ENCODE measurements around the gene KDM2B.
"Not testable (repeated sequence)": the region's sequence is repeated elsewhere in the genome, so short reads cannot be mapped to it uniquely, and the experiment has no call there.

Gene KDM2B

DNA sequence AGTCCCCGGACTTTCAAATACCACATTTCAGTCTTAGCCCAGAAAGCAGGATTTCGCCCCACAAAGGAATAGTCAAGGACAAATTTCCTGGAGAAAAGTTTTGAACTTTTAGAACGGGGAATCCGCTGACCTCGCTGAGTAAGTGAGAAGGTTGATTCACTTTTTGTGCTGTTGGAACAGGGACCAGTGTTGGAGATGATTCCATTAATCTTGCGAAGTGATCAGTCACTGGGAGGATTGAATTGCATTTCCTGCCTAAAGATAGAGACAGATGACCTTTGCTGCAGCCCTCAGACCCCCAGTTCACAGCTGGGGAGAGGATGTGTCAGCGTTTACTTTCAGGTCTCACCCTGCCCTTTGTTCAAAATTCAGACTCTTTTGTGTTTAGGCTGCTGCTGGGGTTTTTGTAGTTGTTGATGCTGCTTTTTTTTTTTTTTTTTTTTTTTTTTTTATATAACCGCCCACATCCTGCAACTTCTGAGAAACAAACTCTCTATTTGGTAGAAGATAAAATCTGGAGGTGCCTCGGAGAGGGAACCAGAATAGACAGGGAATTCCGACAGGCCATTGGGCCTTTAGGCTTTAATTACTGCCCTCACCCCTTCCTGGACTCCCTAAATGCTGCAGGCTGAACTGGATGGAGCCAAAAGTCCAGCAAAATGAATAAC lies 9.8 kb upstream of the KDM2B start:
- in situ Hi-C loops (cut with HindIII; ENCODE audit: low sequenced_read_pairs), result no loop called here

DNA sequence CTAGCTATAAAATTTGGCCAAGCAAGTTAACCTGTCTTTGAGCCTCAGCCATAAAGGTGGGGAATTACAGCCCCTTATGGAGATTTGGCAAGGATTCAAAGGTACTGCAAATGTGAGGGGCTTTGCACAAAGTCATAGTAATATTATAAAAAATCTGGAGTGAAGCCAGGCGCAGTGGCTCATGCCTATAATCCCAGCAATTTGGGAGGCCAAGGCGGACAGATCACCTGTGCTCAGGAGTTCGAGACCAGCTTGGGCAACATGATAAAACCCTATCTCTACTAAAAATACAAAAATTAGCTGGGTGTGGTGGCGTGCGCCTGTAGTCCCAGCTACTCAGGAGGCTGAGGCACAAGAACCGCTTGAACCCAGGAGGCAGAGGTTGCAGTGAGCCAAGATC lies 4.1 kb upstream of the KDM2B start:
- in situ Hi-C loops (cut with HindIII; ENCODE audit: low sequenced_read_pairs), result not testable (repeated sequence)

DNA sequence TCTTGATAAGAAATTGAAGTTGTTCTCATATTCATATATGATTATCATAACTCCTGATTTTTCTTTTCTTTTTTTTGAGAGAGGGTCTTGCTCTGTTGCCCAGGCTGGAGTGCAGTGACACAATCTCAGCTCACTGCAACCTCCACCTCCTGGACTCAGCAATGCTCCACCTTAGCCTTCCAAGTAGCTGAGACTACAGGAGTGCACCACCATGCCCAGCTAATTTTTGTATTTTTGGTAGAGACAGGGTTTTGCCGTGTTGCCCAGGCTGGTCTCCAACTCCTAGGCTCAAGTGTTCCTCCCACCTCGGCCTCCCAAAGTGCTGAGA lies 2.5 kb upstream of the KDM2B start:
- in situ Hi-C loops (cut with HindIII; ENCODE audit: low sequenced_read_pairs), result not testable (repeated sequence)

DNA sequence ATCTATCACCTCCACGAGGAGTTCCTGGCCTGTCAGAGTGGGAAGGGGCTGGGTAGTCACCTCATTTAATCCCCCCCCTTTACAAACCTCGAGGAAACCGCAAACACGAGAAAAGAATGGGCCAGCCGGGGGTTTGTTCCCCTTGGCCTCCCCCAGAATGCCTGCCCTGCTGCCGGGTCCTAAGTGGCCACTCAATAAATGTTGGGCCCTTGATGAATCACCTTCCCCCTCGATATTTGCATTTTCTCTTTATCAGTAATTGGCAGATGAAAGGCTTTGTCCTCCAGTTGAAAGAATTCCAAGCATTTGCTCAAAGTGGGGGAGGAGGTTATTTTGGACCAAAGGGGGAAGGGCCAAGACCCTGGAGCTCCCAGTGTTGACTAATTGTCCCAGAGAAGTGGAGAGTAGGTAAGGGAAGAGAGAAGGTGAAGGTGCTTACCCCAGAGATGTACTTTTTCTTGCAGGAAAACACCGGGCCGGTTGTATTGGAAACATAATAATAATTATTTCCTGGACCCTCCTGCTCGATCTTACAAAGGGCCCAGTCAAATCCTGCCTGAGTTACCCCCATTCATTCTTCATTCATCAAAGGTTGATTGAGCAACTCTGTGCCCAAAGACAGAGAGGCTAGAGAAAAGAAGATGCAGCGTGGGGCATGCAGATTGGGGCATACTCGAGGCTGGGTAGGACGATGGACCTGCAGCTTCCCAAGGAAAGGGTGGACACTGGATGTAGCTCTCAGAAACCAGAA lies 1.9 kb upstream of the KDM2B start:
- in situ Hi-C loops (cut with HindIII; ENCODE audit: low sequenced_read_pairs), result no loop called here

- in situ Hi-C loops (cut with HindIII; ENCODE audit: low sequenced_read_pairs), result no loop called here
Observed at GRCh38 chr12:121581686-121582429, 1.0 kb upstream of the KDM2B start.

DNA sequence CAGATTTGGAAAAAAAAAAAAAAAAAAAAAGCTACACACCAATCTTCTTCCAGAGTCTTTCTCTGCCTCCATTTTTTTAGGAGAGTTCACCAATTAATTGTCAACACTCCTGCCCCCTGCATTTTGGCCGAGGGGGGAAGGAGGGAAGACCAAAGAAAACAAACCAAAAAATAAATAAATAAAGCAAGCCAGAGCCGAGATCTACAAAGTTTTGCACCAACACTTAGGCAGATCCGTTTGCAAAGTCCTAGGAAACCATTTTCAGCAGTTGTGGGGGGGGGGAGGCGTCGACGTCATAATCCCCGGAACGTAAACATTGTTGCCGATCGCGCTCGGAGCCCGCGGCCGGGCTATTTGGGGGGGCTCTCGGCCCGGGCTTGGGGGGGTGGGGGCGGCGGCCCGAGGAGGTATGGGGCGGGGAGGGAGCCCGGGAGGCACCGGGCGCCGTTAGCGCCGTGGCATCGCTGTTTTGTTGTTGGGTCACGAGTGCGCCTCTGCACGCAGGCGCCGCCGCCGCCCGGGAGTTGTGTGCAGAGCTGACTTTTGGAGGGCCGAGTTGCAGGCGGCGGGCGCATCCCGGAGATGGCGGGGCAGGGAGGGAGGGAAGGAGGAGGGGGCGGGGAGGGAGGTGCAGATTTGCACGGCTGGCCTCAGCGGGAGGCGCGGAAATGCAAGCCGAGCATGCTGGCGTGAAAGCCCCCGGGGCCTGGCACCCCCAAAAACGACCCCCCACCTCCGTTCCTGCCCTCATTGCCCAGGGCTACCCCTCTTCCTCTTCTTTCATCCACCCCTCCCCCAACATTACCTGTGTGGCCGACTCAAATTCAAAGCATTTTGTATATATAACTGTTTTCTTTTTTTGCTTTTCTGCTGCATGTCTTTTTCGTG lies 598 bp downstream of the KDM2B start:
- in situ Hi-C loops (cut with HindIII; ENCODE audit: low sequenced_read_pairs), result loop anchor here (5.0 kb wide), 2 partner anchors 58 to 83 kb away; no protein-coding TSS in a partner anchor

DNA sequence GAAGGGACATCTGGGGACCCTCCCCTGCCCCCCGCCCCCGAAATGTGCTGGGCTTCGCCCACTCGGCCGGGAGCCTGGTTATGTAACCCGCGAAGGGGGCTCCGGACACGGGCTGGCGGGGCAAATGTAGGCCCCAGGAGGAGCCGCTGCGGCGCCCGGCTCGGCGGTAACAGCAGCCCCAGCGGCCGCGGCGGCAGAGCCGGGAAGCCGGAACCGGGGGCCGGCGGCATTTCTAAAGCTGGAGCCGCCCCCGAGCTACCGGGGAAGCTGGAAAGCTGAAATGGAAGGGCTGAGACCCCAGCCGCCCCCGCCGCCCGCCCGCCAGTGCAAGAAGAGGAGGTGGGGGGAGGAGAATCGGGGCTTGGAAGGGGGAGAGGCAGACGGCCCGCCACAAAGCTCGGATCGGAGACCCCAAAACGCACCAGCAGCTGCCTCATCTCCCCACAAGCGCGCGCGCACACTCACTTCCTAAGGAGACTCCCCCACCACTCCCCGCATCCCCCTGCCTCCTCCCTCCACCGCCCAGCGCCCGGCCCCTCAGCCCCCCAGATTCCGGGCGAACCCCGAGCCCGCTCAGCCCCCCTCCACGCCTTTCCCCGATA lies 1.5 kb downstream of the KDM2B start:
- in situ Hi-C loops (cut with HindIII; ENCODE audit: low sequenced_read_pairs), result loop anchor here (5.0 kb wide), 2 partner anchors 57 to 82 kb away; no protein-coding TSS in a partner anchor

- in situ Hi-C loops (cut with HindIII; ENCODE audit: low sequenced_read_pairs), result loop anchor here (5.0 kb wide), 2 partner anchors 56 to 81 kb away; no protein-coding TSS in a partner anchor
Observed at GRCh38 chr12:121578230-121579189, 2.3 kb downstream of the KDM2B start.

GRCh38 chr12:121577443-121578180 lies 3.2 kb downstream of the KDM2B start:
- in situ Hi-C loops (cut with HindIII; ENCODE audit: low sequenced_read_pairs), result loop anchor here (5.0 kb wide), 2 partner anchors 55 to 80 kb away; no protein-coding TSS in a partner anchor

DNA sequence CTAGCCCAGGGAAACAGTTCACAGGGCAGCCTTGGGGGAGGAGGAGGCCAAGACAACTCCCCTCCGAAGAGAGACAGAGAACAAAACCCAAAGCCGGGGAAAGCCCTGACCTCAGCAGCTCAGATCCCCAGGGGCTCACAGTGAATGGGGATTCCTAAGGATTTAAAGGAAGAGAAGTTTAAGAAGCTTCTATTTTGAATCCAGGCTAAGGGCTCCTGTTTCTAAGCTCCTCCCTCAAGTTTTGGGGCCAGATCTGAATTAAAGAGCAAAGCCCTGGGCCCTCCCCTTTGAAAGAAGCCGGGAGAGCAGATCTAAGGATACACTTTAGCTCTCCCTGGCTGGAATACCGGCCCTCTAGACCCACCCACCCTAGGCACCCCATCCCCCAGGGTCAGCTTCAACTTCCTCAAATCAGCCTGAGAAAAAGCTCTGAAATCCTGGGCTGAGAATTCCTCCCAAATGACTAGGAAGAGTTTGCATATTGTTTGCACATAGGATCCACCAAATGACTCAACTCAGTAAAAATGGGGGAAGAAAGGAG lies 3.9 kb downstream of the KDM2B start:
- in situ Hi-C loops (cut with HindIII; ENCODE audit: low sequenced_read_pairs), result loop anchor here (5.0 kb wide), 2 partner anchors 55 to 80 kb away; no protein-coding TSS in a partner anchor

DNA sequence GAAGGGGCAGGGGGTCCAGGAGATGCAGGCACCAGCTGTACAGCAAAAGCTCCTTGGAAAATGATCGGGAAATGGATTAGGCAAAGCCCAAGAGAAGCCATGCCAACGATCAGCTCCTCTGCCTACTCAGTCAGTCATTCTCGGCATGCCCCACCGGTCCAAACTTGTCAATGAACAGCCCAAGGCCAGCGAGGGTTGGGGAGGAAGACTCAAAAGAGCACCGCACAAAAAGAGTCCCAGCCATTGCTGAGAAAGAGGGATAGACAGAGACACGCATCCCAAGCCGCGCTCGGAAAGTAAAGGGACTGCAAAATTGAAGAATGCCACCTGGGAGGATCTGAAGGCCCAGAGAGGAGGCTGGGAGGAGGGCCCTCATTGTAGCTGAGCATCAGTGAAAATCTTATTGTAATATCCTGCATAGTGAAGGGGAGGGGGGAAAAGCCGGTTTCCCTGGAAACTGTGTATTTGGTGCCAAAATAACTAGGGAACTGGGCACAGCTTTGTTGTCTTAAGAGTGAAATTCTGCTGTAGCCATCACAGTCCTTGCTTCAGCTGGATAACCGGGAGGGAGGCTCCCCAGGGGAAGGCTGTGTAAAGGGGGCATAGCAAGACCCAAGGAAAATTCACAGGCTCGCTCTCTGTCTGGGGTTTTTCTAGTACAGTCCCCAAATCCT lies 4.7 kb downstream of the KDM2B start:
- in situ Hi-C loops (cut with HindIII; ENCODE audit: low sequenced_read_pairs), result loop anchor here (5.0 kb wide), 2 partner anchors 54 to 79 kb away; no protein-coding TSS in a partner anchor

- in situ Hi-C loops (cut with HindIII; ENCODE audit: low sequenced_read_pairs), result loop anchor here (5.0 kb wide), 2 partner anchors 53 to 78 kb away; no protein-coding TSS in a partner anchor
Observed at GRCh38 chr12:121575051-121575450, 5.8 kb downstream of the KDM2B start.

GRCh38 chr12:121574025-121574424 lies 6.8 kb downstream of the KDM2B start:
- in situ Hi-C loops (cut with HindIII; ENCODE audit: low sequenced_read_pairs), result no loop called here

DNA sequence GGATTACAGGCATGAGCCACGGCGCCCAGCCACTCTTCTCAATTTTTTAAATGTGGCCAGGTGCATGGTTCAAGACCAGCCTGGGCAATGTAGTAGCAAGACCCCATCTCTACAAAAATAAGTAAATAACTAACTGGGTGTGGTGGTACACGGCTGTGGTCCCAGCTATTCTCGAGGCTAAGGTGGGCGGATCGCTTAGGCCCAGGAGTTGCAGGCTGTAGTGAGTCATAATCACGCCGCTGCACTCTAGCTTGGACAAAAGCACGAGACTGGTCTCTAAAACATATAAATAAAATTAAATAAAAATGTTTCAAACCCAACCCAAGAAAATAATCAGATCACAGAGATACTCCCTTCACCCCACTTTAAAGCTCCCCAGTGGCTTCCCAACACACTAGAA lies 8.9 kb downstream of the KDM2B start:
- in situ Hi-C loops (cut with HindIII; ENCODE audit: low sequenced_read_pairs), result no loop called here

DNA sequence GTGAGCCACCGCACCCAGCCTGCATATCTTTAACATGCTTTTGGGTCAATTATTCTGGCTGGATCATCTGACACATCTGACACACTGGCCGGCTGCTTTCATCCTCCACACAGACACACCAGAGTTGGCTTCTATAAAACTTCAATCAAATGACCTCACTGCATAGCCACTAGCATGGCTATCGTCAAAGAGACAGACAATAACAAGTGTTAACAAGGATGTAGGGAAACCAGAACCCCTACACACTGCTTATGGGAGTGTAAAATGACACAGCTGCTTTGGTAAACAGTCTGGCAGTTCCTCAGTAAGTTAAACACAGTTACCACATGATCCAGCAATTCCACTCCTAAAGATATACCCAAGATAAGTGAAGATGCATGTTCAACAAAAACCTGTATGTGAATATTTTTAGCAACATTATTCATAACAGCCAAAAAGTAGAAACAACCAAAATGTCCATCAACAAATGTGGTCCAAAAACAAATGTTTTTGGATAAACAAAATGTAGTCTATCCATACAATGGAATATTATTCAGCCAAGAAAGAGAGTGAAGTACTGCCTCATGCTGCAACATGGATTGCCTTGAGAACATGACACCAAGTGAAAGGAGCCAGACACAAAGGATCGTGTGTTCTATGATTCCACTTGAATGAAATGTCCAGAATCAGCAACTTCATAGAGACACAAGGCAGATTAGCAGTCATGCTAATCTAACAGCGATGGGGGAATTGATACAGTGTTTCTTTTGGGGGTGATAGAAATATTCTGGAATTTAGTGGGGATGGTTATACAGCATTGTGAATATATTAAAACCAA lies 10.1 kb downstream of the KDM2B start:
- in situ Hi-C loops (cut with HindIII; ENCODE audit: low sequenced_read_pairs), result no loop called here

- in situ Hi-C loops (cut with HindIII; ENCODE audit: low sequenced_read_pairs), result no loop called here
Observed at GRCh38 chr12:121568971-121569751, 11.7 kb downstream of the KDM2B start.

Data from endothelial cell of hepatic sinusoid (primary cell).